Neuron (in vitro differentiated cells): ENCODE results near the gene ATP6V1B1.

Source experiments
- H2AFZ ChIP-seq: one replicate; pipeline ENCODE4 v1.6.1; 2013; ENCODE audit warnings: low read depth, mild to moderate bottlenecking, inconsistent platforms, low read length, moderate library complexity
- H3K27me3 ChIP-seq: one replicate; pipeline ENCODE4 v1.6.1; 2013; ENCODE audit warnings: low read length; ENCODE audit not compliant: insufficient read depth
- H3K36me3 ChIP-seq: one replicate; pipeline ENCODE4 v1.6.1; 2013; ENCODE audit warnings: low read length; ENCODE audit not compliant: insufficient read depth
- H3K4me1 ChIP-seq: one replicate; pipeline ENCODE4 v1.6.1; 2013; ENCODE audit warnings: low read length; ENCODE audit not compliant: insufficient read depth
- H3K4me3 ChIP-seq: 2 replicates; pipeline ENCODE4 v1.5.1; 2013; ENCODE audit warnings: mild to moderate bottlenecking, low read length, moderate library complexity
- H3K9me3 ChIP-seq: one replicate; pipeline ENCODE4 v1.6.1; 2013; ENCODE audit warnings: low read length

ATP6V1B1 gene

DNA sequence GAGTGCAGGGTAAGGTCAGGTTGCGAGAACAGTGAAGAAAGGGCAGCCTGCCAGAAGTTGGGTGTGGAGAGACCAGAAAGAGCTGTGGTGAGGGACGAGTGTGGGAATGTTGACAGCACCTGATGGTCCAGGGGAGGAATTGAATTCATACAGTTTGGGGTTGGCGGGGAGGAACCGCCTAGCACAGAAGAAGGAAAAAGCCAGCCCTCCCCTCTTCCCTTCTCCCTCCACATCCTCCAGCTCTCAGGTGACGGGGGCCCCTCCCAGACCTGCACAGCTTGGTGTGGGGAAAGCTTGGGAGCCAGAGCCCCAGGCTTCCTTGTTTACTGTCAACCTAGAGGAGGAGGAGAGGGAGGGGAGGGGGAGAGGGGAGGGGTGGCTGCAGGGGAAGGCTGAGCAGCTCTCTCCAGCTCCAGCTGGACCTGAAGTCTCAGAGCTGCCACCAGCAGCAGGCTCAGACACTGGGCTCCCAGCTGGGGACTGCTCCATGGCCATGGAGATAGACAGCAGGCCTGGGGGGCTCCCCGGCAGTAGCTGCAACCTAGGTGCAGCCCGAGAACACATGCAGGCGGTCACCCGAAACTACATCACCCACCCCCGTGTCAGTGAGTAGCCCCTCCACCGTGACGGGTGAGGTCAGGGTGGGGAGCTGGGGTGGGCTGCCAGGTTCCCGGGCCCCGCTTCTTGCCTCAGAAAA lies at the start of gene ATP6V1B1:
TSS of gene ATP6V1B1 (plus strand) at position 433 of the 697 bp plus-strand sequence. CDS start at position 488, 55 bp downstream.
- no peak within 1 kb of the TSS for H3K4me3 ChIP-seq
- peaks cover 22% of the 10 kb centered on the region for H3K4me1 ChIP-seq
- no peaks in the 10 kb centered on the region for H3K9me3 ChIP-seq
- H3K36me3 ChIP-seq, result no peaks in the 10 kb centered on the region
- H3K27me3 ChIP-seq, result no peaks in the 10 kb centered on the region
- no peak within 1 kb of the TSS for H2AFZ ChIP-seq

DNA sequence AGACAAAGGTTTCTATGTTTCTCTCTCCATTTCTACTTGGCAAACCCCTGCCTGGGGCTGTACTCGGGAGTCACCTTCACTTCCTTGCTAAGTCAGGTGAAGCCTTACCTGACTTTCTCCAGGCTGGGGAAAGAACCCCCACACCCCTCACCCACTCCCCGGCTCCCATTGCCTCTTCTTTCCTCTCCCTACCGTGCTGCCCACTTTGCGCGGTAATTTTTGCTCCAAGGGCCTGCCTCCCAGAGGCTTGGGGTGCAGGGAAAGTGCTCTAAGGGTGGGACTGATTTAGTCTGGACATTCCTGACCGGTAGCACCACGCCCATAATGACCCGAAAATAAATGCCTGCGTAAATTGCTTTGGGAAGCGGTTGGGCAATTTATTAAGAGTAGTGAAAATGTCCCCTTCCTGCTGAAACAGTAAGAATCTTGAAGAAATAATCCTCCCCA lies 49.1 kb upstream of the ATP6V1B1 start:
- H3K4me1 ChIP-seq, result peaks cover 15% of the 10 kb centered on the region
- no peak overlapping the region for H2AFZ ChIP-seq
- H3K4me3 ChIP-seq, result no peak overlapping the region
- H3K27me3 ChIP-seq, result peaks cover 80% of the 10 kb centered on the region
- peaks cover 4% of the 10 kb centered on the region for H3K9me3 ChIP-seq
- H3K36me3 ChIP-seq, result no peaks in the 10 kb centered on the region

DNA sequence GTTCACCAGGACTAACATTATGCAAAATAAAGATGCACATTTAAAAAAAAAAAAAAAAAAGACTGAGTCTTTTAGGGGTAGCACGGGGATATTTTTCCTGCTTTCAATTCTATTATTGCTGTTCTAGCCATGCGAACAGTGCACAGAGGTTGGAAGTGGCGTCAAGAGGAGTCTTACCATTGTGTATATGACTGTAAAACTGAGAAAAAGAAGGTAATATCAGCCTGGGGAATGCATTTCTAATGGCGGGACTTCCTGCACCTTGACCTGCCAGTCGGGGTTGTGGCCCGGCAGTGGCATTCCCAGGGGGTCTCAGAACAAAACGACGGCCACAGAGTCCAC lies 48.5 kb upstream of the ATP6V1B1 start:
- H3K36me3 ChIP-seq, result no peaks in the 10 kb centered on the region
- H3K9me3 ChIP-seq, result peaks cover 4% of the 10 kb centered on the region
- H2AFZ ChIP-seq, result peak overlapping the region; percentile 85
- peaks cover 15% of the 10 kb centered on the region for H3K4me1 ChIP-seq
- peaks cover 86% of the 10 kb centered on the region for H3K27me3 ChIP-seq
- peak overlapping the region; percentile 73 for H3K4me3 ChIP-seq

DNA sequence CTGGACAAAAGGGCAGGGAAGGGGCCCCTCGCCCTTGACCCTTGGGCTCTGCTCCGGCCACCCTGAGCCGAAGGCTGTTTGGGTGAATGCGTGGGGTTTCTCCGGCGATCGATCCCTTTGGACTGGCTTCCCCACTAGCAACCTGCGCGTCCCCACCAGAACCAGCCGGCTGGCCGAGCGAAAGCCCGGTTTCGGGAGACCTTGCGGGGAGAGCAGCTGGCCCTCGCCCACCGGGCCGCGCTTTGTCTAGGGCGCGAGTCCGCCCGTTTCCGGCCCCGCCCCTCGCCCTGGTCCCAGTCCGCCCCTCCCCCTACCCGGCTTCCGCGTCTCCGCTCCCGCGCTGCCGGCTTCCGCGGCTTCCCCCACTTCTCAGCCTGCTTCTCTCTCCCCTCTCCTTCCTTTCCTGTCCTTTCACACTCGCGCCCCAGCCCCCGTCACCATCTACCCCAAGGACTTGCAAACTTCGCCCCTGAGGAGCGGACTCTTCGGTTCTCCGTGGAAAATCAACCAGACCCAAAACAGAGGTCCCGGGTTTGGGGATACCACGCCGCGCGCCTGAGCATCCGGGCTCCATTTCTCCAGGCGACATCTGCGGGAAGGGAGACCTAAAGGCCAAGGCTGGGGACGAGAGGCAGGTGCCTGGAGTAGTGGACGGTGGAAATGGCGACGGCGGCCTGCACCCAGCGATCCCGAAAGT lies 48.0 kb upstream of the ATP6V1B1 start:
- Histone ChIP-seq H2AFZ (peak overlapping the region; percentile 85), H3K9me3 (peaks cover 1% of the 10 kb centered on the region), H3K36me3 (no peaks in the 10 kb centered on the region), H3K4me3 (peak overlapping the region; percentile 73), H3K4me1 (peaks cover 15% of the 10 kb centered on the region), H3K27me3 (peaks cover 89% of the 10 kb centered on the region)

DNA sequence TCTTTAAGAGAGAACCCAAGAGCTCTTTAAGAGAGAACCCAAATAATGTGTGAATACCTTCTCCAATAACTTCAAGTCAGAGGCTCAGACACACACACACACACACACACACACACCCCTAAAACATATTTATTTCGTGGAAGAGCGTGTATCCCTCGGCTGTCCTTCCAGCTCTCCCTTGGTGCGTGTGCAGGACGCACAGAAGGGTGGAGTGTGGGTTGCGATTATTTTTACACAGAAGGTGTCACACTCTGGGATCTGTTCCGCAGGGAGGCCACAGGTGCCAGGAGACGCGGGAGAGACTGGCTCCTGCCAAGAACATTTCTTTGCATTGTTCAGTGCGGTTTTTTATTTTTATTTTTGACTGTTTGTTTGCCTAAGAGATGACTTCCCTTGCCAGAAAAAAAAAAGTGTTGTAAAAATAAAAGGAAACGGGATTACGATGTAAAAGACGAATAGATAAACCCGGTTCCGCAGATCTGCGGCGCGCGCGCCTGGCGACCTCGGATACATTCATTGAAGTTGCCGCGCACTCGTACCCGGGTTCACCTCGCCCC lies 47.3 kb upstream of the ATP6V1B1 start:
- Histone ChIP-seq H3K27me3 (peaks cover 91% of the 10 kb centered on the region), H3K36me3 (no peaks in the 10 kb centered on the region), H3K4me1 (peaks cover 15% of the 10 kb centered on the region), H2AFZ (peak overlapping the region; percentile 85), H3K9me3 (no peaks in the 10 kb centered on the region), H3K4me3 (peak overlapping the region; percentile 73)

DNA sequence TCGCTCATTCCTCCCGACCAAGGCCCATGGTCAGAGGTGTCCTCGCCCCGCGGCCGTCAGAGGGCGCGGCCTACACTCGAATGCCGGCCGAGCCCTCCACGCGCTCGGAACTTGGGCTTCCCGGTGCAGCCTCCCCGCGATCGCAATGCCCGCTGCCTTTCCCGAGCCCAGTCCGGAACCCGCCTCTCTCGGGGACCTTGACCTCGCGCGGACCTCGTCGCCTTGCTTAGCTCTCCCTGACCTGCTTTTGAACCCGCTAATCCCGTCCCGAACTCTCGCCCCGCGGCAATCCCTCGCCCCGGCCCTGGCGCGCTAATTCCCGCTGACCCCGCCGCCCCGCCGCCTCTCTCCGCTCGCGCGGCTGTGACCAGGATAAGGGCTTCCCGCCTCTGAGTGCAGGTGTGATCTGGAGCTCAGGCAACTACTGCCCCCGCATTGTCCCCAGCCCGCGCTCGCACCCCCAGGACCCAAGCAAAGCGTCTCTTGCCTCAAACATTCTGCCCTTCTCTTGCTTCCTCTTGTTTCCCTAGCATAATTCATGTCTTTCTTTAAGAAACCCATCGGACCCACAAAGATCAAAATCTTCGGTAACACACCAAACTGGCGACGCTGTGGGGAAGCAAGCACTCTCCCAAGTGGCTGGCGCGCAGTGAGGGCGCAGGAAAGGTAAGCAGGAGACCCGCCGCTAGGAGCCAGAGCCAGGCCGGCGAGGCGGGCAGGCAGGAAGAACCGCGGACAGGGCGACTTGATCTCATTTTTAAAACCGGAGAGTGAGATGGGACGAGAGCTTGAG lies 46.6 kb upstream of the ATP6V1B1 start:
- peaks cover 92% of the 10 kb centered on the region for H3K27me3 ChIP-seq
- H3K4me3 ChIP-seq, result peak overlapping the region; percentile 73

DNA sequence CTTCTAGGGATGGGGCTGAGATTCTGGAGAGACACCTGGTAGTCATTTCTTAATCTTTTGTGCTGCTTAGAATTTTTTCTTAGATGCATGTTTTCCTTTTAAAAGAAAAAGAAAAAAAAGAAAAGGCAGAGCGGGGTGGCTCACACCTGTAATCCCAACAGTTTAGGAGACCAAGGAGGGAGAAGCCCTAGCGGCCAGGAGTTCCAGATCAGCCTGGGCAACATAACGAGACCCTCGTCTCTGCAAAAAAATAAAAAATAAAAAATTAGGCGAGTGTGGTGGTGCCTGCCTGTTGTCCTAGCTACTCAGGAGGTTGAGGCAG lies 46.0 kb upstream of the ATP6V1B1 start:
- Histone ChIP-seq H3K27me3 (peaks cover 93% of the 10 kb centered on the region), H3K9me3 (no peaks in the 10 kb centered on the region), H2AFZ (no peak overlapping the region), H3K4me1 (peaks cover 15% of the 10 kb centered on the region), H3K36me3 (no peaks in the 10 kb centered on the region), H3K4me3 (no peak overlapping the region)

More for the DNA sequence above, 46.6 kb upstream of the ATP6V1B1 start:
- H2AFZ ChIP-seq, result no peak overlapping the region
- no peaks in the 10 kb centered on the region for H3K36me3 ChIP-seq
- H3K9me3 ChIP-seq, result no peaks in the 10 kb centered on the region
- H3K4me1 ChIP-seq, result peaks cover 15% of the 10 kb centered on the region

DNA sequence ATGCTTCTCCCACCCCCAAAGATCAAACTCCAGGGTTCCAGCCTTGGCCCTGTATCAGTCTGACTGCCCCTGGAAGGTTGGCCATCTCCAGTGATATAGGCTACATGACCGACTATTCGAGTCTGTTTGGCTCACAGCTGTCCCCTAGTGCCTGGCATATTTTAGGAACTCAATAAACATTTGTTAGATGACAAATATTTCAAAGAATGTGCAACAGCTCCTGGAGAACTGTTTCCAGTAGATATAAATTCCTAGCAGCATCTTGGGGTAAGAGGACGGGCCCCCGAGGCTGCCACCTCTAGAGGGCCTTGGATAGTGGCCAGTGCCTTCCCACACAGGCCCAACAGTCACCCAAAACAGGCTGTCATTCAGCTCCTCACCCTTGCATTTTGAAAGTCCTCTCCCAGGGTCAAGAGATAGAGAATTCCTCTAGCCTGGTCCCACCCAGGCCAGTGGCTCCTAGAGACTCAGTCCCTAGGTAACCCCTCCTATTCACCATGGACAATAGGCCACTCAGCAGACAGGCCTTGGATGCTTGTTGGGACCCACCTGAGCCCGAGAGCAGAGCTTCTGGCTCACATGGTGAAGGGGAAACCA lies 45.1 kb upstream of the ATP6V1B1 start:
- Histone ChIP-seq H2AFZ (no peak overlapping the region), H3K36me3 (no peaks in the 10 kb centered on the region), H3K4me3 (no peak overlapping the region), H3K27me3 (peaks cover 95% of the 10 kb centered on the region), H3K4me1 (peaks cover 15% of the 10 kb centered on the region), H3K9me3 (no peaks in the 10 kb centered on the region)

DNA sequence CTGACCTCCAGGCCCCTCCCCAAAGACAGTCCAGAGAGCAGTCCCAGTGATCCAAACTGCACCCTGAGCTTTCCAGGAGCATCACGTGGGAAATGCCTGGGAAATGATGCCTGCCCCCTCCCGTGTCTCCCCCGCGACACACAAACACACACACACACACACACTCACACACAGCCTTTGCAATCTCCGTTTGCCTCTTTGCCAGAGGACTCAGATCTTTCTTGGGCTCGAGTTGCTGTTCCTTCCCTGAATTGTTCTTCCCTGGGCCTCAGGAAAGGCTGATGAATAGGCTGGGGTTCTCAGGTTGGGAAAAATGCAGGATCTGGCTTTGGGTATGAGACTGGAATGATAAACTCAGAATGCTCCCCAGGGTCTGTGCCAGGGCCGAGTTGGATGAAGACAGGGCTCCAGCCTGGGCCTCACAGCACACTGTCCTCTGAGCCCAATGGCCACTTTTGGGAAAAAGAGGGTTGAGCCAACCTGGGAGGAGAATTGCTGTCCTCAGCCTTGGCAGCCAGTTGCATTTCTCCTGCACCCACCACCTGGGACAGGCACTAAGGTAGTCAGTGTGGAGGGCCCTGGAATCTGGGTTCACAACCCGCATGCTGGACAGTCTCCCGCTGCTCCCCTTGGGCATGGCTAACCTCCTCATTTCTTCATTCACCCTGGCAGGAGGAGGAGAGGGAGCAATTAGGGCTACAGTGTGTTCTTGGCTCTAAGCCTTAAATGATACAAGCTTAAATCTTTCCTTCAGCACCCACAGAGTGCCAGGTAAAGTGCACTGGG lies 43.9 kb upstream of the ATP6V1B1 start:
- H2AFZ ChIP-seq, result no peak overlapping the region
- peaks cover 15% of the 10 kb centered on the region for H3K4me1 ChIP-seq
- peaks cover 95% of the 10 kb centered on the region for H3K27me3 ChIP-seq
- H3K9me3 ChIP-seq, result no peaks in the 10 kb centered on the region
- no peak overlapping the region for H3K4me3 ChIP-seq
- no peaks in the 10 kb centered on the region for H3K36me3 ChIP-seq

DNA sequence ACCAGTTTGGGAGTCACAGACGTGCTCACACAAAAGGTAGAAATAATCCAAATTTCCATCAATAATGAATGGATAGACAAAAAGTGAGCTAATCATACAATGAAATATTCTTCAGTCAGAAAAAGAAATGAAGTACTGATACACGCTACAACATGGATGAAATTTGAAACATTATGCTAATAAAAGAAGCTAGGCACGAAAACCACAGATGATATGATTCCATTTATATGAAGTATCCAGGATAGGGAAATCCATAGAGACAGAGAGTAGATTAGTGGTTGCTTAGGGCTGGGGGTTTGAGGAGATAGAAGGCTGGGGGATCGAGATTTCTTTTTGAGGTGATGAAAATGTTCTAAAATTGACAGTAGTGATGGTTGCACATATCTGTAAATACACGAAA lies 43.0 kb upstream of the ATP6V1B1 start:
- H3K4me3 ChIP-seq, result no peak overlapping the region
- H3K9me3 ChIP-seq, result no peaks in the 10 kb centered on the region
- no peak overlapping the region for H2AFZ ChIP-seq
- H3K4me1 ChIP-seq, result peaks cover 8% of the 10 kb centered on the region
- peaks cover 99% of the 10 kb centered on the region for H3K27me3 ChIP-seq
- no peaks in the 10 kb centered on the region for H3K36me3 ChIP-seq

DNA sequence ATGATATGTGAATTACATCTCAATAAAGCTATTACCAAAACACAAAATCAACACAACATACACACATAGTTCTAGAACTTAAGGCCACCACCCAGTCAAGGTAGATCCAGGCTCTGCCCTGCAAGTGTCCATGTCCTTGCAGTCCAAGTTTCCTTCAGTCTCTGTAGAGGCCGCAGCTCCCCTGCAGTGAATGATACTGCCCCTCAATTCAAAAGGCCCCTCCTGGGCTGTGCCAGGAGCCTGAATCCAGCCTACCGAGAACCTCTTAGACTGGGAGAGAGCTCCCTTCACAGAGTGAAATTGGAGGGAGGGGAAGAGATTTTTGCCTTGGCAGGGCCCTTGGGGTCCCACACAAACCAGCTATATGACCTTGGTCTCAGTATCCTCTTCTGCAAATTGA lies 42.5 kb upstream of the ATP6V1B1 start:
- no peak overlapping the region for H2AFZ ChIP-seq
- H3K4me1 ChIP-seq, result peaks cover 4% of the 10 kb centered on the region
- no peak overlapping the region for H3K4me3 ChIP-seq
- H3K27me3 ChIP-seq, result peaks cover 99% of the 10 kb centered on the region
- no peaks in the 10 kb centered on the region for H3K9me3 ChIP-seq
- no peaks in the 10 kb centered on the region for H3K36me3 ChIP-seq

DNA sequence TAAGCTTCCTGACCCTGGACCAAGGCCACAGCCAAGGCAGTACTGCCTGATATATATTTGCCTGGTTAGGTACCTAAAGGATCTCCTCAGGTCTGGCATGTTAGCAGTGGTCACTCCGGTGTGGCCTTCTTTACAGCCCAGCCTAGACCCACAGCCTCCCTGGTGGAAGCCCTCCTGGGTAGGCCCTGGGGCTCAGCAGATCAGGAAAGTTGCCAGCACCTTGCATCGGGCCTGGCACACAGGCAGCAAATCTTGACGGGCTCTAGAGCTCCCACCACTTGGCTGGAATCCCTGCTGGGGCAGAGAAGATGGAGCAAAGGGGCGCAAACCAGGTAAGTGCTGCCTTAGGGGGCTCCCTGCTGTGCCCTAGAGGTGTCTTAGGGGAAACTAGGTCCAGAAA lies 40.9 kb upstream of the ATP6V1B1 start:
- no peaks in the 10 kb centered on the region for H3K36me3 ChIP-seq
- H2AFZ ChIP-seq, result no peak overlapping the region
- no peaks in the 10 kb centered on the region for H3K9me3 ChIP-seq
- H3K4me1 ChIP-seq, result peaks cover 10% of the 10 kb centered on the region
- H3K27me3 ChIP-seq, result peaks cover 98% of the 10 kb centered on the region
- H3K4me3 ChIP-seq, result no peak overlapping the region
